ENCODE data around the gene PACRG.

DNA sequence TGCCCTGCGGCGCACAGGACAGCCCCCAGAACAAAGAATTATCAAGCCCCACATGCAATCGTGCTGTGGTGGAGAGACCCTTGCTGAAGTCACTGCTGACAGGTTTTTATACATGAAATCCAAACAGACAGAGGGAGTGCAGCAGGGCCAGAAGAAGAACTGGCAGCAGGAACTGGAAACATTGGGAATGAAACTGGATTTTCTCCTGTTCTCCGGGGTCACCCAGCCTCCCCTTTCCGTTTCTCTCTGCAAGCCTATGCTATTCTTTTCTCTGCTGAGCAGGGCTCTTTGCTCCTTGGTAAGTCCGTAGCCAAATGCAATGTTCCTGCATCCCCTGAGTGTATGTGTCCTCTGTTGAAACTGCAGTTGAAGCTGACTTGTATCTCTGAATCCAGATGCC lies 623.2 kb downstream of the PACRG start:
- TF ChIP-seq, protein P1, sequence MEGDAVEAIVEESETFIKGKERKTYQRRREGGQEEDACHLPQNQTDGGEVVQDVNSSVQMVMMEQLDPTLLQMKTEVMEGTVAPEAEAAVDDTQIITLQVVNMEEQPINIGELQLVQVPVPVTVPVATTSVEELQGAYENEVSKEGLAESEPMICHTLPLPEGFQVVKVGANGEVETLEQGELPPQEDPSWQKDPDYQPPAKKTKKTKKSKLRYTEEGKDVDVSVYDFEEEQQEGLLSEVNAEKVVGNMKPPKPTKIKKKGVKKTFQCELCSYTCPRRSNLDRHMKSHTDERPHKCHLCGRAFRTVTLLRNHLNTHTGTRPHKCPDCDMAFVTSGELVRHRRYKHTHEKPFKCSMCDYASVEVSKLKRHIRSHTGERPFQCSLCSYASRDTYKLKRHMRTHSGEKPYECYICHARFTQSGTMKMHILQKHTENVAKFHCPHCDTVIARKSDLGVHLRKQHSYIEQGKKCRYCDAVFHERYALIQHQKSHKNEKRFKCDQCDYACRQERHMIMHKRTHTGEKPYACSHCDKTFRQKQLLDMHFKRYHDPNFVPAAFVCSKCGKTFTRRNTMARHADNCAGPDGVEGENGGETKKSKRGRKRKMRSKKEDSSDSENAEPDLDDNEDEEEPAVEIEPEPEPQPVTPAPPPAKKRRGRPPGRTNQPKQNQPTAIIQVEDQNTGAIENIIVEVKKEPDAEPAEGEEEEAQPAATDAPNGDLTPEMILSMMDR (IDR thresholded peaks at IDR 0.05): no peak
- TF ChIP-seq, protein P2, sequence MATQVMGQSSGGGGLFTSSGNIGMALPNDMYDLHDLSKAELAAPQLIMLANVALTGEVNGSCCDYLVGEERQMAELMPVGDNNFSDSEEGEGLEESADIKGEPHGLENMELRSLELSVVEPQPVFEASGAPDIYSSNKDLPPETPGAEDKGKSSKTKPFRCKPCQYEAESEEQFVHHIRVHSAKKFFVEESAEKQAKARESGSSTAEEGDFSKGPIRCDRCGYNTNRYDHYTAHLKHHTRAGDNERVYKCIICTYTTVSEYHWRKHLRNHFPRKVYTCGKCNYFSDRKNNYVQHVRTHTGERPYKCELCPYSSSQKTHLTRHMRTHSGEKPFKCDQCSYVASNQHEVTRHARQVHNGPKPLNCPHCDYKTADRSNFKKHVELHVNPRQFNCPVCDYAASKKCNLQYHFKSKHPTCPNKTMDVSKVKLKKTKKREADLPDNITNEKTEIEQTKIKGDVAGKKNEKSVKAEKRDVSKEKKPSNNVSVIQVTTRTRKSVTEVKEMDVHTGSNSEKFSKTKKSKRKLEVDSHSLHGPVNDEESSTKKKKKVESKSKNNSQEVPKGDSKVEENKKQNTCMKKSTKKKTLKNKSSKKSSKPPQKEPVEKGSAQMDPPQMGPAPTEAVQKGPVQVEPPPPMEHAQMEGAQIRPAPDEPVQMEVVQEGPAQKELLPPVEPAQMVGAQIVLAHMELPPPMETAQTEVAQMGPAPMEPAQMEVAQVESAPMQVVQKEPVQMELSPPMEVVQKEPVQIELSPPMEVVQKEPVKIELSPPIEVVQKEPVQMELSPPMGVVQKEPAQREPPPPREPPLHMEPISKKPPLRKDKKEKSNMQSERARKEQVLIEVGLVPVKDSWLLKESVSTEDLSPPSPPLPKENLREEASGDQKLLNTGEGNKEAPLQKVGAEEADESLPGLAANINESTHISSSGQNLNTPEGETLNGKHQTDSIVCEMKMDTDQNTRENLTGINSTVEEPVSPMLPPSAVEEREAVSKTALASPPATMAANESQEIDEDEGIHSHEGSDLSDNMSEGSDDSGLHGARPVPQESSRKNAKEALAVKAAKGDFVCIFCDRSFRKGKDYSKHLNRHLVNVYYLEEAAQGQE (IDR thresholded peaks at IDR 0.05): no peak
- no peak for TF ChIP-seq RFX5 (IDR thresholded peaks at IDR 0.05)
- TF ChIP-seq HDAC2 (IDR thresholded peaks at IDR 0.05): no peak
- TF ChIP-seq RNF2 (IDR thresholded peaks at IDR 0.05; ENCODE audit: borderline replicate concordance, low read depth): no peak
